ENCODE results near the gene PRKD2. TPM values are rescaled to one million over a fixed set of nuclear protein-coding genes. Genes with fewer than 3 reads are reported as not detected.
A peak's percentile ranks its signal among the peaks of the same experiment; 100 is the strongest.

The PRKD2 gene
- total and polyA plus RNA-seq, 4 donors = 7.3 to 14.4 (median 9.3) TPM

- no peak for DNase-seq (ENCODE audit: low spot score)
- whole genome bisulfite sequencing = 92% methylated on average over 3 of the region's 3 CpGs
- H3K4me3 ChIP-seq (ENCODE audit: low read depth in 1 of 3, low read length in 3 of 3) = no peak overlapping the region
- no peaks in the 10 kb centered on the region for H3K9me3 ChIP-seq (ENCODE audit: control insufficient read depth in 4 of 4, low read length in 3 of 4)
- no peaks in the 10 kb centered on the region for H3K4me1 ChIP-seq (ENCODE audit: control insufficient read depth in 4 of 4, insufficient read depth in 4 of 4, low read length in 3 of 4)
- TF ChIP-seq EGR1 (IDR thresholded peaks at IDR 0.05; ENCODE audit: low read depth in 2 of 2) (no peak), HNF4G (IDR thresholded peaks at IDR 0.05) (no peak), ATF3 (IDR thresholded peaks at IDR 0.05) (no peak), JUND (IDR thresholded peaks at IDR 0.05) (no peak), REST (IDR thresholded peaks at IDR 0.05) (no peak), FOXA1 (IDR thresholded peaks at IDR 0.05) (no peak), TAF1 (conservative IDR thresholded peaks at IDR 0.05) (no peak), NR2F2 (IDR thresholded peaks at IDR 0.05) (no peak)
- TF ChIP-seq, protein P1, sequence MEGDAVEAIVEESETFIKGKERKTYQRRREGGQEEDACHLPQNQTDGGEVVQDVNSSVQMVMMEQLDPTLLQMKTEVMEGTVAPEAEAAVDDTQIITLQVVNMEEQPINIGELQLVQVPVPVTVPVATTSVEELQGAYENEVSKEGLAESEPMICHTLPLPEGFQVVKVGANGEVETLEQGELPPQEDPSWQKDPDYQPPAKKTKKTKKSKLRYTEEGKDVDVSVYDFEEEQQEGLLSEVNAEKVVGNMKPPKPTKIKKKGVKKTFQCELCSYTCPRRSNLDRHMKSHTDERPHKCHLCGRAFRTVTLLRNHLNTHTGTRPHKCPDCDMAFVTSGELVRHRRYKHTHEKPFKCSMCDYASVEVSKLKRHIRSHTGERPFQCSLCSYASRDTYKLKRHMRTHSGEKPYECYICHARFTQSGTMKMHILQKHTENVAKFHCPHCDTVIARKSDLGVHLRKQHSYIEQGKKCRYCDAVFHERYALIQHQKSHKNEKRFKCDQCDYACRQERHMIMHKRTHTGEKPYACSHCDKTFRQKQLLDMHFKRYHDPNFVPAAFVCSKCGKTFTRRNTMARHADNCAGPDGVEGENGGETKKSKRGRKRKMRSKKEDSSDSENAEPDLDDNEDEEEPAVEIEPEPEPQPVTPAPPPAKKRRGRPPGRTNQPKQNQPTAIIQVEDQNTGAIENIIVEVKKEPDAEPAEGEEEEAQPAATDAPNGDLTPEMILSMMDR (IDR thresholded peaks at IDR 0.05; ENCODE audit: low read depth, low read length, missing input control) = no peak
- TF ChIP-seq, protein P2, sequence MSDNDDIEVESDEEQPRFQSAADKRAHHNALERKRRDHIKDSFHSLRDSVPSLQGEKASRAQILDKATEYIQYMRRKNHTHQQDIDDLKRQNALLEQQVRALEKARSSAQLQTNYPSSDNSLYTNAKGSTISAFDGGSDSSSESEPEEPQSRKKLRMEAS (IDR thresholded peaks at IDR 0.05) = no peak
- H3K27me3 ChIP-seq (ENCODE audit: control insufficient read depth in 4 of 4, insufficient read depth in 4 of 4, low read length in 3 of 4) = no peaks in the 10 kb centered on the region
- no peak overlapping the region for H3K27ac ChIP-seq (ENCODE audit: low read depth in 1 of 2, low read length in 2 of 2)
- peaks cover 10 to 54% (median 42%) of the 10 kb centered on the region in 4 donors for H3K36me3 ChIP-seq (ENCODE audit: control insufficient read depth in 4 of 4, insufficient read depth in 3 of 4, low read depth in 1 of 4, low read length in 3 of 4)
- no peak overlapping the region for H3K9ac ChIP-seq (ENCODE audit: low read depth in 1 of 2, low read length in 2 of 2)
These were observed 31.7 kb downstream of the PRKD2 start for GRCh38 chr19:46685189-46685588.

DNA sequence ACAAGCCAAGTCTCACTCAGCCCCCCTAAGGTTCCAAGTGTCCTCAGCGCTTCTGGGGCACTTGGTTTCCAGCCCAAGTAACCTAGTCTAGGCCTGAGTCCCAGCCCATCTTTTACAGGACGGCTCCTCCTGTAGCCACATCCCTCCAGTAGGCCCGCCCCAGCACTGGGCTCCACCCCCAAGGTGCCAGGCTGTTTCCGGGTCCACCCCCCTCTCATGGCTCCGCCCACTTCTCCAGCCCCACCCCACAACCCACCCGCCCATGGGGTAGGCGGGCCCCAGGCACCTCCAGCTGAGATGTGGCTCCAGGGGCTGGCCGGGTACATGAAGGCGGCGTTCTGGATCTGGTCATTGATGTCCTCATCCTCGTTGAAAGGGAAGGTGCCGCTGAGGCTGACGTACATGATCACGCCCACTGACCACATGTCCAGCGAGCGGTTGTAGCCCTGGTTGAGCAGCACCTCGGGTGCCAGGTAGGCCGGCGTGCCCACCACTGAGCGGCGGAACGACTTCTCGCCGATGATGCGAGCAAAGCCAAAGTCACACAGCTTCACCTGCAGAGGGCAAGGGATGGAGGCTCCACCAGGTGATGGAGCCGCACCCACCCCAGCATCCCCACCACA lies 38.7 kb downstream of the PRKD2 start:
- no peaks in the 10 kb centered on the region for H3K4me1 ChIP-seq (ENCODE audit: control insufficient read depth in 4 of 4, insufficient read depth in 4 of 4, low read length in 3 of 4)
- 91% methylated on average over 26 of the region's 26 CpGs for whole genome bisulfite sequencing
- no peak overlapping the region for H3K27ac ChIP-seq (ENCODE audit: low read depth in 1 of 2, low read length in 2 of 2)
- no peaks in the 10 kb centered on the region for H3K9me3 ChIP-seq (ENCODE audit: control insufficient read depth in 4 of 4, low read length in 3 of 4)
- H3K36me3 ChIP-seq (ENCODE audit: control insufficient read depth in 4 of 4, insufficient read depth in 3 of 4, low read depth in 1 of 4, low read length in 3 of 4) = peaks cover 17 to 54% (median 32%) of the 10 kb centered on the region in 4 donors
- peak; percentile 61 for DNase-seq (ENCODE audit: low spot score)
- no peak overlapping the region for H3K4me3 ChIP-seq (ENCODE audit: low read depth in 1 of 3, low read length in 3 of 3)
- H3K9ac ChIP-seq (ENCODE audit: low read depth in 1 of 2, low read length in 2 of 2) = no peak overlapping the region
- H3K27me3 ChIP-seq (ENCODE audit: control insufficient read depth in 4 of 4, insufficient read depth in 4 of 4, low read length in 3 of 4) = no peaks in the 10 kb centered on the region
- TF ChIP-seq GABPA (IDR thresholded peaks at IDR 0.05 in 1 of 2, conservative IDR thresholded peaks at IDR 0.05 in 1 of 2) (no peak), ATF3 (IDR thresholded peaks at IDR 0.05) (no peak), RAD21 (IDR thresholded peaks at IDR 0.05) (no peak), NR2F2 (IDR thresholded peaks at IDR 0.05) (no peak), YY1 (IDR thresholded peaks at IDR 0.05) (no peak), HNF4A (conservative IDR thresholded peaks at IDR 0.05) (no peak), FOXA2 (IDR thresholded peaks at IDR 0.05) (no peak), REST (IDR thresholded peaks at IDR 0.05) (no peak), HNF4G (IDR thresholded peaks at IDR 0.05) (no peak), FOXA1 (IDR thresholded peaks at IDR 0.05) (no peak), RXRA (IDR thresholded peaks at IDR 0.05) (no peak), JUND (IDR thresholded peaks at IDR 0.05) (no peak), EGR1 (IDR thresholded peaks at IDR 0.05; ENCODE audit: low read depth in 2 of 2) (no peak)
- TF ChIP-seq, protein P3, sequence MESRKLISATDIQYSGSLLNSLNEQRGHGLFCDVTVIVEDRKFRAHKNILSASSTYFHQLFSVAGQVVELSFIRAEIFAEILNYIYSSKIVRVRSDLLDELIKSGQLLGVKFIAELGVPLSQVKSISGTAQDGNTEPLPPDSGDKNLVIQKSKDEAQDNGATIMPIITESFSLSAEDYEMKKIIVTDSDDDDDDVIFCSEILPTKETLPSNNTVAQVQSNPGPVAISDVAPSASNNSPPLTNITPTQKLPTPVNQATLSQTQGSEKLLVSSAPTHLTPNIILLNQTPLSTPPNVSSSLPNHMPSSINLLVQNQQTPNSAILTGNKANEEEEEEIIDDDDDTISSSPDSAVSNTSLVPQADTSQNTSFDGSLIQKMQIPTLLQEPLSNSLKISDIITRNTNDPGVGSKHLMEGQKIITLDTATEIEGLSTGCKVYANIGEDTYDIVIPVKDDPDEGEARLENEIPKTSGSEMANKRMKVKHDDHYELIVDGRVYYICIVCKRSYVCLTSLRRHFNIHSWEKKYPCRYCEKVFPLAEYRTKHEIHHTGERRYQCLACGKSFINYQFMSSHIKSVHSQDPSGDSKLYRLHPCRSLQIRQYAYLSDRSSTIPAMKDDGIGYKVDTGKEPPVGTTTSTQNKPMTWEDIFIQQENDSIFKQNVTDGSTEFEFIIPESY (IDR thresholded peaks at IDR 0.05) = no peak
- TF ChIP-seq, protein P2 (IDR thresholded peaks at IDR 0.05) = no peak

All from liver (tissue), 9 donors.